ENCODE results near the gene FCAMR. TPM values are rescaled to one million over a fixed set of nuclear protein-coding genes. Genes with fewer than 3 reads are reported as not detected.

FCAMR gene
- total RNA-seq, 4 donors from 2014 or later: not detected

DNA sequence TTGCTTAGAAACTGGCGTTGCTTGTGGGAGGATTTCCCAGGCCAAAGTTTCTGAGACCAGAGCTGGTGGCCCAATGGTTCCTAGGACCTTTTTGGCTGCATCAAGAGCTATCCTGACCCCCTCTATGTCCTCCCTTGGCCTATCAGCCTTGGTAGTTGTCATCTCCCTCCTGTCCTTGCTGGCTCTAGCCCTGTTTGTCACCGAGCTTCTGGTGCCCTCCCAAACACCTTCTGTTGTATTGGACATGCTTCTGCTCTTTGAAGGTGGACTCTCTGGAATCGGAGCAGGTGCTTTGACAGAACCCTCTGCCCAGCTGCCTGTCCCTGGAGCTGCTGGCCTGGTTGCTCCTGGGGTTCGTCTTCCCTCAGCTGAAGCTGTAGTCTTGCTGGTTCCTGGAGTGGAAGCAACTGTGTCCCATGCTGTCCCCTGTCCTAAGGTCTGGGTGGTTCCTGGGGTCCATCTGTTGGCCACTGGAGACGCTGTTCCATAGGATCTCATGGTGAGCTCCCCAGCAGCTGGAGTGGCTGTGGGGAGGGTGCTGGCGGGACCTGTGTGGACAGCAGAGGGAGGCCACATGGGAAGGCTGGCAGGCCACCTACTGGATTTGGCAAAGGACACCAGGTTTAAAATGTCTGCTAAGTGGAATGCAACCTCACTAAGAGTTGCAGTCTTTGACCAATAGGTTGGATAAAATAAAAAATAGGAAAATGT is 9.4 kb downstream of the FCAMR start:
- Histone ChIP-seq H3K9me3 (no peaks in the 10 kb centered on the region), H3K4me3 (no peak overlapping the region), H3K4me1 (no peaks in the 10 kb centered on the region), H3K27me3 (no peaks in the 10 kb centered on the region), H3K36me3 (no peaks in the 10 kb centered on the region), H3K27ac (no peak overlapping the region)
- in situ Hi-C loops (cut with MboI; ENCODE audit: low sequenced_read_pairs in 4 of 4) (no loop called here), intact Hi-C loops (cut with DNase I; ENCODE audit: low total_unique reads) (no loop called here)
- TF ChIP-seq, protein P1, sequence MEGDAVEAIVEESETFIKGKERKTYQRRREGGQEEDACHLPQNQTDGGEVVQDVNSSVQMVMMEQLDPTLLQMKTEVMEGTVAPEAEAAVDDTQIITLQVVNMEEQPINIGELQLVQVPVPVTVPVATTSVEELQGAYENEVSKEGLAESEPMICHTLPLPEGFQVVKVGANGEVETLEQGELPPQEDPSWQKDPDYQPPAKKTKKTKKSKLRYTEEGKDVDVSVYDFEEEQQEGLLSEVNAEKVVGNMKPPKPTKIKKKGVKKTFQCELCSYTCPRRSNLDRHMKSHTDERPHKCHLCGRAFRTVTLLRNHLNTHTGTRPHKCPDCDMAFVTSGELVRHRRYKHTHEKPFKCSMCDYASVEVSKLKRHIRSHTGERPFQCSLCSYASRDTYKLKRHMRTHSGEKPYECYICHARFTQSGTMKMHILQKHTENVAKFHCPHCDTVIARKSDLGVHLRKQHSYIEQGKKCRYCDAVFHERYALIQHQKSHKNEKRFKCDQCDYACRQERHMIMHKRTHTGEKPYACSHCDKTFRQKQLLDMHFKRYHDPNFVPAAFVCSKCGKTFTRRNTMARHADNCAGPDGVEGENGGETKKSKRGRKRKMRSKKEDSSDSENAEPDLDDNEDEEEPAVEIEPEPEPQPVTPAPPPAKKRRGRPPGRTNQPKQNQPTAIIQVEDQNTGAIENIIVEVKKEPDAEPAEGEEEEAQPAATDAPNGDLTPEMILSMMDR (IDR thresholded peaks at IDR 0.05 in 4 of 5, conservative IDR thresholded peaks at IDR 0.05 in 1 of 5): no peak
- no peak for TF ChIP-seq POLR2A (IDR thresholded peaks at IDR 0.05)
- DNase-seq (no peak), ATAC-seq (no peak)

DNA sequence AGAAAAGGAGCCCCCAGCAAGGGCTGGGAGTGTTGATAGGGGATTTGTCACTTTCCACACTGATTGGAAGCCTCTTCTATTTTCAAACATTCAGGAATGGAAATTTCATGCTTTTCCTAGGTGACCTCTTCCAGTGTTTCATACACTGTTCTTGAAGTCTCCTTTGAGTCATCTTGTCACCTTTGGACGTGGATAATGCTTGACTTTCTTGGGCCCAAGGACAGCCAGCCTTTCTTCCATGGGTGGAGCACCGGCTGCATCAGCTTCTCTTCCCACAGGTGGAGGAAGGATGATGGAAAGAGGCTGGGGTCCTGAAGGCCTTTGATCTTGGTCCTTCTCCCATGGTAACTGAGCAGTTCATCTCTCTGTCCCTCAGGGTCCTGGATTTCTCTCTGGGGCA is 12.1 kb downstream of the FCAMR start:
- intact Hi-C loops (cut with DNase I; ENCODE audit: low total_unique reads) (no loop called here), in situ Hi-C loops (cut with MboI; ENCODE audit: low sequenced_read_pairs in 4 of 4) (no loop called here)
- Histone ChIP-seq H3K4me1 (no peaks in the 10 kb centered on the region), H3K4me3 (no peak overlapping the region), H3K36me3 (no peaks in the 10 kb centered on the region), H3K27ac (no peak overlapping the region), H3K9me3 (no peaks in the 10 kb centered on the region), H3K27me3 (no peaks in the 10 kb centered on the region)
- no peak for TF ChIP-seq POLR2A (IDR thresholded peaks at IDR 0.05)
- TF ChIP-seq, protein P1 (IDR thresholded peaks at IDR 0.05 in 4 of 5, conservative IDR thresholded peaks at IDR 0.05 in 1 of 5): no peak
- ATAC-seq (no peak), DNase-seq (no peak)

DNA sequence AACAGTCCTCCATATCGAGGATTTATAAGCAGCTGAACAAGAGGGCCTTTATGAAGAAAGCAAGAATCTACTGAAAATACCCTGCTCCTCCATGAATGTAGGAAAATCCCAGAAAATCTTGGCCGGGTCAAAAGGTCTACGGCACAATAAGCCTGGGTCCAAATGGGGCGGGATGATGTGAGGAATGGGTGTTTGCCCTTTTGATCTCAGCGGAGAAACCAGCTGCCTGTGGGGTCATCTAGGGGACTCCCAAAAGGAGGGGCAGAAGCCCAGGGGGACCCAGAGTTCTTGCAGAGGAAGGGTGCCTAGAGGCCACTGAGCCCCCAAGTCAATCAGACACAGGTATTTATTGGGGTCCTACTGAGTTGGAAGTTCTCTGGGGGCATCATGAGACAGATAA is 12.6 kb downstream of the FCAMR start:
- H3K27me3 ChIP-seq: no peaks in the 10 kb centered on the region
- in situ Hi-C loops (cut with MboI; ENCODE audit: low sequenced_read_pairs in 4 of 4): no loop called here
- H3K4me1 ChIP-seq: no peaks in the 10 kb centered on the region

DNA sequence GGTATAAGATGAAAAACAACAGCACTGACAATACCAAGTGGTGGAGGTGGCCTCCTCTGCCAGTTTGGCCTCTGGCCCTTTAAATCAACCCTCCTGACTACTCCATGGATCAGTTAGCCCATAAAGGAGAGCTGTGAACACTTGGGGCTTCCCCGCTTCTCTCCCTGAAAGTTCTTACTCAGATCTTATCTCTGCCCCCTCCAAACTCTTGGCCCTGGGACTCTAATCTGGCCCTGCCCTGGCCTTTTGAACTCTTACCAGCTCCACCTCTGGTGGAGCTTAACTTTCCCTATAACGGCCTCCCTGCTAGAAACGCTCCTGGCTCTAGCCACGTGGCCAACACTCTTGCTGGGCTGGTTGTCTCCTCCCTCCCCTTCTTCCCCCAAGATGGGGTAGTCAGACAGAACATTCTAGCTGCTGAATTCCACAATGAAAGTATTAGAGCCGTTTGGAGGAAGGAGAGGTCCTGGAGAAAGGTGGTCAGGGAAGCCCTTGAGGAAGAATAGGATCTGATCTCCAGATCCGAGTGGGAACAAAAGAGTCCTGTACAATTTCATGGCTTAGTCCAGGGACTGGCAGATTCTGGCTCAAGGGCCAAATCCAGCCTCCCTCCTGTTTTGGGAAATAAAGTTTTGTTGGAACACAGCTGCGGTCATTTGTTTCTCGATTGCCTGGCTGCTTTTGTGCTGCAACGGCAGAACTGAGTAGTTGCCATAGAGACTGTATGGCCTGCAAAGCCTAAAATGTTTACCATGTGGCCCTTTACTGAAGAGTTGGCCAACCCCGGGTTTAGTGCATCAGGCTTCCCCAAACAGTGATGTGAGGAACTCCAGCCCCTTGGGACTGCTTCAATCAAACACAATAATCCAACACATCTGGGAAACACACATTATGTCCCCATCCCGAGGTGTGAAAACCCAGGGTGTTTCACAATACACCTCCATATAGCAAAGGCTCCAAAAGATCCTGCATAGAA is 14.5 kb downstream of the FCAMR start:
- in situ Hi-C loops (cut with MboI; ENCODE audit: low sequenced_read_pairs in 4 of 4): no loop called here
- ATAC-seq (no peak), DNase-seq (no peak)
- Histone ChIP-seq H3K27me3 (no peaks in the 10 kb centered on the region), H3K9me3 (no peaks in the 10 kb centered on the region), H3K4me1 (no peaks in the 10 kb centered on the region), H3K36me3 (no peaks in the 10 kb centered on the region), H3K27ac (no peak overlapping the region), H3K4me3 (no peak overlapping the region)
- TF ChIP-seq, protein P1 (IDR thresholded peaks at IDR 0.05 in 4 of 5, conservative IDR thresholded peaks at IDR 0.05 in 1 of 5): no peak
- TF ChIP-seq POLR2A (IDR thresholded peaks at IDR 0.05): no peak
- intact Hi-C loops (cut with DNase I; ENCODE audit: low total_unique reads): no loop called here

More for the DNA sequence above, 12.6 kb downstream of the FCAMR start:
- TF ChIP-seq, protein P1 (IDR thresholded peaks at IDR 0.05 in 4 of 5, conservative IDR thresholded peaks at IDR 0.05 in 1 of 5): no peak
- TF ChIP-seq POLR2A (IDR thresholded peaks at IDR 0.05): no peak
- ATAC-seq: no peak
- DNase-seq: no peak
- Histone ChIP-seq H3K36me3 (no peaks in the 10 kb centered on the region), H3K4me3 (no peak overlapping the region), H3K27ac (no peak overlapping the region), H3K9me3 (no peaks in the 10 kb centered on the region)
- intact Hi-C loops (cut with DNase I; ENCODE audit: low total_unique reads): no loop called here

Measured in gastrocnemius medialis (tissue), 4 donors.